HG02623 (cell line): ENCODE data around the gene MED13L.

Experiments
- ATAC-seq: cut with Tn5 transposase; IDR thresholded peaks from one replicate; pipeline ENCODE4 v1.9.1; 2021; ENCODE audit warnings: moderate library complexity; ENCODE audit not compliant: unreplicated experiment

Gene MED13L

GRCh38 chr12:116099652-116100432 is 177.7 kb downstream of the MED13L start:
- no peak for ATAC-seq

GRCh38 chr12:116096874-116097273 is 180.6 kb downstream of the MED13L start:
- ATAC-seq: no peak

- no peak for ATAC-seq
Measured at GRCh38 chr12:116094475-116094874, 183.0 kb downstream of the MED13L start.

- no peak for ATAC-seq
Measured at GRCh38 chr12:116093915-116094314, 183.6 kb downstream of the MED13L start.

- ATAC-seq: no peak
Measured at GRCh38 chr12:116092776-116093175, 184.7 kb downstream of the MED13L start.

- no peak for ATAC-seq
Measured at GRCh38 chr12:116092162-116092561, 185.3 kb downstream of the MED13L start.

- ATAC-seq: no peak
Measured at GRCh38 chr12:116091579-116091978, 185.9 kb downstream of the MED13L start.

GRCh38 chr12:116090516-116090915 is 187.0 kb downstream of the MED13L start:
- ATAC-seq: no peak

- ATAC-seq: no peak
Measured at GRCh38 chr12:116089080-116089479, 188.4 kb downstream of the MED13L start.

GRCh38 chr12:116087962-116088361 is 189.5 kb downstream of the MED13L start:
- ATAC-seq: no peak

GRCh38 chr12:116087399-116087798 is 190.1 kb downstream of the MED13L start:
- ATAC-seq: no peak

- ATAC-seq: no peak
Measured at GRCh38 chr12:116080415-116080814, 197.1 kb downstream of the MED13L start.

GRCh38 chr12:116078396-116078795 is 199.1 kb downstream of the MED13L start:
- no peak for ATAC-seq

GRCh38 chr12:116077431-116077830 is 200.1 kb downstream of the MED13L start:
- ATAC-seq: no peak

- no peak for ATAC-seq
Measured at GRCh38 chr12:116076399-116076798, 201.1 kb downstream of the MED13L start.

- ATAC-seq: no peak
Measured at GRCh38 chr12:116074686-116075085, 202.8 kb downstream of the MED13L start.

- ATAC-seq: no peak
Measured at GRCh38 chr12:116071555-116072230, 205.8 kb downstream of the MED13L start.

GRCh38 chr12:116070444-116070843 is 207.0 kb downstream of the MED13L start:
- ATAC-seq: no peak

- no peak for ATAC-seq
Measured at GRCh38 chr12:116069943-116070342, 207.6 kb downstream of the MED13L start.

- no peak for ATAC-seq
Measured at GRCh38 chr12:116068853-116069252, 208.6 kb downstream of the MED13L start.

GRCh38 chr12:116068371-116068770 is 209.1 kb downstream of the MED13L start:
- ATAC-seq: no peak

GRCh38 chr12:116067892-116068291 is 209.6 kb downstream of the MED13L start:
- no peak for ATAC-seq
